IPS-11a (cell line): Measurements from ENCODE around the gene EBF4.
A peak's percentile ranks its signal among the peaks of the same experiment; 100 is the strongest.

ENCODE experiments used
- H3K4me3 ChIP-seq: one replicate; pipeline ENCODE4 v1.5.1; 2013; ENCODE audit warnings: low read depth, low read length, control low read depth

Gene EBF4

GRCh38 chr20:2741881-2742280 is 49.3 kb downstream of the EBF4 start:
- no peak overlapping the region for H3K4me3 ChIP-seq

- no peak overlapping the region for H3K4me3 ChIP-seq
Measured at GRCh38 chr20:2742431-2742830, 49.9 kb downstream of the EBF4 start.

DNA sequence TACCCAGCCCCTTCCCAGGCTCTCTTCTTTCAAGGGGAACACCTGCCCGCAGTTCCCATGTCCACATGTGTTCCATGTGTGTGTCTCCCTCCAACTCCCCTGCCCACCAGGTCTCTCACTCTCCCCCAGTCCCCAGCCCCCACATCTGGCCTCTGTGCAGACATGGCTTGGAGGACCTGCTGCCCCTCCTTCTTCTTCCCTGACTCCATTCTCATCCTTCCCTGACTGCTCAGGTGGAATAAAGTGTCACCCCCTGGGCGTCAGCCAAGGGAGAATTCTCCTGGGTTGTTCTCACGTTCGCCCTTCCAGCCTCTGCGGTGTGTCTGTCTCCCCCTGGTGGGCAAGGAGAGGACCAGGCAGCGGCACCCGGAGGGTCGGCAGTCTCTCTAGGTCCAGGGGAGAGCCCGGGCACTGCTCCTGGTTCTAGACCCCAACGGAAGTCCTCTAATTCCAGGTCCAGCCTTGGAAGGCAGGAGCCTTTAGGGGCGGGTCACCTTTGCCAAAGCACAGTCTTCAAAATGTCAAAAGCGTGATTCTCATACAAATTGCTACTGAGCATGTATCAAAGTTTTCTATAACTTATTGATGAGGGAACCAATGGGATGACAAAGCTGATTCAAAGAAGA is 50.5 kb downstream of the EBF4 start:
- H3K4me3 ChIP-seq = no peak overlapping the region

GRCh38 chr20:2745060-2745910 is 52.7 kb downstream of the EBF4 start:
- H3K4me3 ChIP-seq = no peak overlapping the region

GRCh38 chr20:2745936-2746635 is 53.5 kb downstream of the EBF4 start:
- no peak overlapping the region for H3K4me3 ChIP-seq

DNA sequence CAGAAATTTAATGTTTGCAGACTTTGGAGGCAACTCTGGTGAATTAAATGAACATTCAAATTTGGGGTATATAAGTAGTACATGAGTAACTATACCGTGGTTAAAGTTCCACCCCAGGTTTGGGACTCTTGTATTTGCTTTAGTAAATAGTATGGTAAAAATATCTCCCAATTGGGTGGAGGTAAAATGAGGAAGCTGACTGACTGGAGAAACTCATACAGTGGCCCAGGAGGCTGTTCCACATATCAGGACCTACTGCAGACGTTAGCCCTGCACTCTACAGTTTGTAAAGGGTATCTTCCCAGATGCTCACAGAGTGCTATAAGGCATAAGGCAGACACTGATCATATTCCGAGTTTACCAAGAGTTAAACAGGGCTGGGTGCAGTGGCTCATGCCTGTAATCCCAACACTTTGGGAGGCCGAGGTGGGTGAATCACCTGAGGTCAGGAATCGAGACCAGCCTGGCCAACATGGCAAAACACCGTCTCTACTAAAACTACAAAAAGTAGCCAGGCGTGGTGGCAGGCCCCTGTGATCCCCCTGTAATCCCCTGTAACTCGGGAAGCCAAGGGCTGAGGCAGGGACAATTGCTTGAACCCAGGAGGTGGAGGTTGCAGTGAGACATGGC is 54.2 kb downstream of the EBF4 start:
- no peak overlapping the region for H3K4me3 ChIP-seq

DNA sequence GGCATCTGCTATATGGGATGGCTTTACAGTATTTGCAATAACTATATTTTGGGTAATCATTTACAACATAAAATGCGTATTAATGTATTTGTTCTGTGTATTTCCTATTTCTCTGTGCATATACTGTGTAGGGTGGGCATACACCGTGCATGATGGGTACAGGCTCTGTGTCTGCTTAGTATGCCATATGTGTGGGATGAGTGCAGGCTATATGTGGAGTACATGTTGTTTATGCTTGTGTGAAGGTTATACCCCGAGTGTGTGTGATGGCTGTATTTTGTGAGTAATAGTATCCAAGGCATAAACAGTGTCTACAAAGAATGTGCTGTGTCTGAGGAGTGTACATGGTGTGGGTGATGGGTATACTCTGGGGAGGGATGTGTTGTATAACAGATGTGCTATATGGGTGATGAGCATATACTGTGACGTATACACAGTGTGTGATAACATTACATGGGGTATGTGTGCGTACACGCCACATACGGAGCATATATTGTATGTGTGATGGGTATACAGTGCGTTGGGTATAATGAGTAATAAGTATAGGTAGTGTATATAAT is 55.2 kb downstream of the EBF4 start:
- H3K4me3 ChIP-seq = no peak overlapping the region

GRCh38 chr20:2748551-2749342 is 56.2 kb downstream of the EBF4 start:
- H3K4me3 ChIP-seq = no peak overlapping the region

DNA sequence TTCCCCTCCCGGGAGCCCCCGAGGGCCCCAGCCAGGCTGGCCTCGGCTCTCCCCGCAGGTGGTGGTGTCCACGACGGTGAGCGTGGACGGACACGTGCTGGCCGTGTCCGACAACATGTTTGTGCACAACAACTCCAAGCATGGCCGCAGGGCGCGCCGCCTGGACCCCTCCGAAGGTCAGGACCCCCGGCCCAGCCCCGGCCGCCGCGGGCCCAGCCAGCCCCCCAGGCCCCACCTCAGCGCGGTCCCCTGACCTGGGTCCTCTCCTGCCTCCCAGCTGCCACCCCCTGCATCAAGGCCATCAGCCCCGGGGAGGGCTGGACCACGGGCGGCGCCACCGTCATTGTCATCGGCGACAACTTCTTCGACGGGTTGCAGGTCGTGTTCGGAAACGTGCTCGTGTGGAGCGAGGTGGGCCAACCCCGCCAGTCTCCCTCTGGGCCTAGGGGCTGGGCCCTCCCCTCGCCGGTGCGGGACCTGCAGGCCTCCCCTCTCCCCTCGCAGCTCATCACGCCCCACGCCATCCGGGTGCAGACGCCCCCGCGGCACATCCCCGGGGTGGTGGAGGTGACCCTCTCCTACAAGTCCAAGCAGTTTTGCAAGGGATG is 56.9 kb downstream of the EBF4 start:
- H3K4me3 ChIP-seq = no peak overlapping the region

DNA sequence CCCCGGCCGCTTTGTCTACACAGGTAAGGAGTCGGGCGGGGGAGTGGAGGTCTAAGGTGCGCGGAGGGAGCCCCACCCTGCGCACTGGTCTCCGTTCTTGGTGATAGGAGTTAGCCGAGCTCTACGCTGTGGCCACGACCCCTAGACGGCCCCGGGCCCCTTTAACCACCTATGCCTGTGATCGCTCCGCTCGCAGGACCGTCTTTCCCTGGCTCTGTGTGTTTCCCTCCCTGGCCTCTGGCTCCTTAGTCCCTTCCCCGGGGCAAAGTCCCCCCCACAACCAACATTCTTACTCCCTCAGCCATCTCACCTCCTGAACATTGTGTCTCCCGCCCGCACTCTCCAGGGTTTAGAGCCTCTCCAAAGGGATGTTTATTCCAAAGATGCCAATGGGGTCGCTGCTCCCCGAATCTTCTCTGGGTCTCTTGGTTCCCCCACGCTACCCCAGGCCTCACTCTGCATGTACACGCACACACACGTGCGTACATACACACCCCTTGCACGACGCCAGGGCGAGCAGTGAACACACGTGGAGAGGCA is 57.4 kb downstream of the EBF4 start:
- H3K4me3 ChIP-seq = peak overlapping the region; percentile 8

DNA sequence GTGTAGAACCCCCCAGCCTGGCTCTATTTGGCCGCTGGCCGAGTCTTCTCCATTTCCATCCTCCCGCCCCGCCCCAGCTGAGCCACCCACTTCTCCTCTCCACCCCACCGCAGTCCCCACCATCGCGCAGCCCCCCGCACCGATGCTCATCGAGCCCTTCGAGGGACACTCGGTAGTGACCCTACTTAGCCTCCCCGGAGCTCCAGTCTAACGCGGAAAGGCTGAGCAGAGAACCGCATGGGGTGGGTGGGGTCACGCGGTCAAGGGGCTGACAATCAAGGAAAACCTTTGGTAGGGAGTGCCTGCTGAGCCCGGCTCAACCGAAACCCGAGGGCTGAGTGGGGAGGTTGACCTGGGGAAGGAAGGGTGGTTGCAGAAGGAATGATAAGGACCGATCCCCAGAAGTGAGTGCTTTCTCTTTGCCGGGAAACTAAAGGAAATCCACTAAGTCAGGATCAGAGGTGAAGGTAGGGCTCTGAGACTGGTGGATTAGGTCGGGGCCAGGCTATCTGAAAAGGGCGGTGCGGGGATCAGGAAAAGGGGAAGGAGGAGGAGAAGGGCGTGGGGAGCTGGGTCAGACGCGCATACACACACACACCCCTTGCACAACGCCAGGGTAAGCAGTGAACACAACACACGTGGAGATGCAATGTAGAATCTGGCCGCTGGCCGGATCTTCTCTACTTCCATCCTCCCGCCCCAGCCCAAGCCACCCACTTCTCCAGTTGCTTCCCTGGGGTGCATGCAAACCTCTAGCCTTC is 58.1 kb downstream of the EBF4 start:
- H3K4me3 ChIP-seq = peak overlapping the region; percentile 10

- H3K4me3 ChIP-seq = no peak overlapping the region
Measured at GRCh38 chr20:2751347-2751877, 58.8 kb downstream of the EBF4 start.

DNA sequence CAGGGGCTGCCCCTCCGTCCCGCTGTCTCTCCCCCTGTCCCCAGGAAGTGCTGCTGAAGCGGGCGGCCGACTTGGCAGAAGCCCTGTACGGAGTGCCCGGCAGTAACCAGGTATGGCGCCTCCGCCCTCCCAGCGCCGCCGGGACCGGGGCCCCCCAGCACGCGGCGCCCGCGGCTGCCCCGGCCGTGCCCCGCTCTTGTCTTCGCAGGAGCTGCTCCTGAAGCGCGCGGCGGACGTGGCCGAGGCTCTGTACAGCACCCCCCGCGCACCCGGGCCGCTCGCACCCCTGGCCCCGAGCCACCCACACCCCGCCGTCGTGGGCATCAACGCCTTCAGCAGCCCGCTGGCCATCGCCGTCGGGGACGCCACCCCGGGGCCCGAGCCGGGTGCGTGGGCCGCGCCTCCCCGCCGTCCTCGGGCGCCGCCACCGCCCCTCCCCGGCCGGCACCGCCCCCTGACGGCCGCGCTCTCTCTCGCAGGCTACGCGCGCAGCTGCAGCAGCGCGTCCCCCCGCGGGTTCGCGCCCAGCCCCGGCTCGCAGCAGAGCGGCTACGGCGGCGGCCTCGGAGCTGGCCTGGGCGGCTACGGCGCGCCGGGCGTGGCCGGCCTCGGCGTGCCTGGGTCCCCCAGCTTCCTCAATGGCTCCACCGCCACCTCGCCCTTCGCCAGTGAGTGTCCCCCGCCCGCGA is 59.4 kb downstream of the EBF4 start:
- H3K4me3 ChIP-seq = peak overlapping the region; percentile 41

GRCh38 chr20:2752567-2753460 is 60.2 kb downstream of the EBF4 start:
- peak overlapping the region; percentile 41 for H3K4me3 ChIP-seq

DNA sequence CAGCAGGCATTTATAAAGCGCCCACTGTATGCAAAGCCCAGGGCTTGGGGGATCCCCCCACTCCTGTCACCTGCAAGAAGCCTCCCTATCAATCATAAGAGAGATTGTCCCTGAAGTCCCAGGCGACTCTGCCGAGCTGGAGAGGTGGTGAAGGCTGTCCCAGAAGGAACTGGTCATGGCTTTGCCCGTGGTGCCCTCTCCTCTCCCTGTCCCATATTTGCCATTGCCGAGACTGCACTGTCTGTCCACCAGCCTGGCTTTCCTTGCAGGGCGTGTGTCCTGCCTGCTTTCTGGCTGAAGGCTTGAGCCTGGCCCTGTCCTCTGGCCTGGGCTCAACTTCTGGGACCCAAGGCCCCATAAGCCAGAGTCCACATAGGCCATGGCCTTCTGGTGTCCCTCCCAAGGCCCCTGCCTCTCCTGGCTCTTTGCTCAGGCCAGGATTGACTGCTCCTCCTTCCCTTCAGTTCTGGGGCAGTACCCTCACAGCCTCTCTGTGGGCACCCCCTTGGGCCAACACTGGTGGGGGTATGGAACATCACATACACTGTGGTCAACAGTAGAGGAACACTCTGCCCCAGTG is 61.0 kb downstream of the EBF4 start:
- no peak overlapping the region for H3K4me3 ChIP-seq

GRCh38 chr20:2754424-2754823 is 61.8 kb downstream of the EBF4 start:
- H3K4me3 ChIP-seq = no peak overlapping the region
